ENCODE results near the gene SLC25A2. TPM values are rescaled to one million over a fixed set of nuclear protein-coding genes. Genes with fewer than 3 reads are reported as not detected.
"Not testable (repeated sequence)": the region's sequence is repeated elsewhere in the genome, so short reads cannot be mapped to it uniquely, and the experiment has no call there.

Gene SLC25A2
- total and polyA plus RNA-seq, 4 experiments from 2014 or later: 0.38 to 0.91 TPM; not detected in 2

DNA sequence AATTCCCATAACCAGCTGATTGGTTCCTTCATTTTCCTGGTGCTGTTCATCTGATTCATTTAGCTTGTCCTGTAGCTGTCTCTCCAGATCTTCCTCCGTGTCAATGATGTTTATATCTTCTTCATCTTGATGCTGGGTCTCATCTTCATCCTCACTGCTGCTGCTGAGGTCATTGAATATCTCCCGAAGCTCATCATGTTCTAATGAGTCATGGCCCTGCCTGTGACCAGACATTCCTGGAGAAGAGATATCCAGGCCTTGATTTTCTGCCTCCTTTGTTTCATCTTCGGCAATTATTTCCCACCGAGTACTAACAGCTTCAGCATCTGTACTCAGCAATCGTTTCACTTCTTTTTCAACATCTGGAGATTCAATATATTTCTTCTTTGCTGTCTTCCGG is 15.4 kb upstream of the SLC25A2 start:
- POLR2A ChIA-PET (ENCODE audit: partially characterized antibody): interaction anchor here (0.9 to 2.6 kb wide), 2 partner anchors 94 to 193 kb away, joined by 3 to 10 read pairs; partner anchors contain the start of gene PCDHGA10
- H3K36me3 Mint-ChIP-seq: peaks cover 51 to 53% of the 10 kb centered on the region in 2 donors

DNA sequence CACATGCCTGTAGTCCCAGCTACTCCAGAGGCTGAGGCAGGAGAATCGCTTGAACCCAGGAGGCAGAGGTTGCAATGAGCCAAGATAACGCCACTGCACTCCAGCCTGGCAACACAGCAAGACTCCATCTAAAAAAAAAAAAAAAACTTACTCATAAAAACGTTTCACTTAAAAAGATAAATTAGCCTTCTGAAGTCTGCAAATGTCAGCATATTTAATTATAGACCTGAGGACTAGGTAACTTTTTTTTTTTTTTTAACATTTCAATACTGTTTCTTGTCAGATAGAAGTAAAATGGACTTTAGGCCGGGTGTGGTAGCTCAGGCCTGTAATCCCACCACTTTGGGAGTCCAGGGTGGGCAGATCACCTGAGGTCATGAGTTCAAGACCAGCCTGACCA is 13.1 kb upstream of the SLC25A2 start:
- DNase-seq; H3K4me3 ChIP-seq (ENCODE audit: low read length in 2 of 2); intact Hi-C loops (cut with micrococcal nuclease); H3K27me3 Mint-ChIP-seq; H3K4me3 Mint-ChIP-seq; H3K27ac Mint-ChIP-seq; H3K27me3 ChIP-seq (ENCODE audit: insufficient read depth, low read length); H3K27ac ChIP-seq (ENCODE audit: low read depth, low read length); POLR2A ChIA-PET (ENCODE audit: partially characterized antibody): not testable (repeated sequence)
- H3K9me3 Mint-ChIP-seq: peaks cover 14 to 97% (median 90%) of the 10 kb centered on the region in 8 donors
- H3K4me1 ChIP-seq (ENCODE audit: insufficient read depth, low read length): peaks cover 15% of the 10 kb centered on the region
- CTCF ChIA-PET (ENCODE audit: partially characterized antibody): interaction anchor here (0.7 to 4.8 kb wide), 3 partner anchors 10 to 273 kb away, joined by 3 to 24 read pairs (median 5); no protein-coding TSS in a partner anchor
- peaks cover 21 to 32% (median 28%) of the 10 kb centered on the region in 4 donors for H3K4me1 Mint-ChIP-seq
- peaks cover 19% of the 10 kb centered on the region for H3K36me3 ChIP-seq (ENCODE audit: insufficient read depth, low read length)
- peaks cover 67 to 68% of the 10 kb centered on the region in 2 donors for H3K36me3 Mint-ChIP-seq
- peaks cover 21 to 44% of the 10 kb centered on the region in 2 donors for H3K9me3 ChIP-seq (ENCODE audit: control insufficient read depth in 1 of 2, low read length in 2 of 2)

More for the DNA sequence above, 15.4 kb upstream of the SLC25A2 start:
- H3K4me1 ChIP-seq (ENCODE audit: insufficient read depth, low read length): peaks cover 15% of the 10 kb centered on the region
- no peak for DNase-seq
- peak overlapping the region; percentile 54 to 77 for H3K4me3 ChIP-seq (ENCODE audit: low read length in 2 of 2)
- no peaks in the 10 kb centered on the region for H3K27me3 Mint-ChIP-seq
- H3K27me3 ChIP-seq (ENCODE audit: insufficient read depth, low read length): no peaks in the 10 kb centered on the region
- no peak overlapping the region for H3K27ac ChIP-seq (ENCODE audit: low read depth, low read length)
- intact Hi-C loops (cut with micrococcal nuclease): no loop called here
- peaks cover 19% of the 10 kb centered on the region for H3K36me3 ChIP-seq (ENCODE audit: insufficient read depth, low read length)
- peaks cover 14 to 87% (median 77%) of the 10 kb centered on the region in 8 donors for H3K9me3 Mint-ChIP-seq
- peaks cover 21 to 40% of the 10 kb centered on the region in 2 donors for H3K9me3 ChIP-seq (ENCODE audit: control insufficient read depth in 1 of 2, low read length in 2 of 2)
- CTCF ChIA-PET (ENCODE audit: partially characterized antibody): interaction anchor here (1.0 to 4.8 kb wide), 9 partner anchors 11 to 245 kb away, joined by 3 to 38 read pairs (median 6); partner anchors contain the start of gene PCDHGA1
- H3K4me1 Mint-ChIP-seq: peaks cover 21 to 32% (median 28%) of the 10 kb centered on the region in 4 donors
- peak overlapping the region in 6 of 8 donors; percentile 92 to 99 (median 98) for H3K4me3 Mint-ChIP-seq
- peak overlapping the region in 4 of 7 donors; percentile 15 to 93 (median 88) for H3K27ac Mint-ChIP-seq

DNA sequence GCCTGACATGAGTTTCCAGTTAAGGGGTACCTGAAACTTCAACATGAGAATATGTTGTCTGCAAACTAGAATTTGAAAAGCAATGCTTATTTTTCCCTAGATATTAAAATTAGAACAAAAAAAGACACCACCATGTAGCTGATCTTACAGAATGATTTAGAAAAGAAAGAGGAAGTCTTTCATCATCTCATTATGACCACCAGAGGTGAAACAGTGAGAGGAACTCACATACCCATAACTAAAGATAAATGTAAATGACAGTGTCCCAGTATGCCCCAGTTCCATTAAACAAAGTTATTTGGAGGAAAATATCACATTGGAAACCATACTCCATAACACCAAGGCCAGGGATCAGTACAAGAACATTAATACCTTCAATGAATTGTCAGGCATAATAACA is 9.9 kb upstream of the SLC25A2 start:
- intact Hi-C loops (cut with micrococcal nuclease): no loop called here
- Mint-ChIP-seq H3K4me3 (no peak overlapping the region), H3K36me3 (peaks cover 56 to 60% of the 10 kb centered on the region in 2 donors), H3K4me1 (peaks cover 3 to 11% (median 7%) of the 10 kb centered on the region in 4 donors), H3K9me3 (peaks cover 9 to 97% (median 90%) of the 10 kb centered on the region in 8 donors), H3K27me3 (no peaks in the 10 kb centered on the region), H3K27ac (no peak overlapping the region)
- H3K27ac ChIP-seq (ENCODE audit: low read depth, low read length): no peak overlapping the region
- H3K9me3 ChIP-seq (ENCODE audit: control insufficient read depth in 1 of 2, low read length in 2 of 2): peaks cover 8 to 44% of the 10 kb centered on the region in 2 donors
- ChIA-PET CTCF (ENCODE audit: partially characterized antibody) (no interaction called here), POLR2A (ENCODE audit: partially characterized antibody) (no interaction called here)
- H3K4me3 ChIP-seq (ENCODE audit: low read length in 2 of 2): no peak overlapping the region
- H3K4me1 ChIP-seq (ENCODE audit: insufficient read depth, low read length): no peaks in the 10 kb centered on the region
- no peaks in the 10 kb centered on the region for H3K27me3 ChIP-seq (ENCODE audit: insufficient read depth, low read length)
- DNase-seq: no peak
- peaks cover 7% of the 10 kb centered on the region for H3K36me3 ChIP-seq (ENCODE audit: insufficient read depth, low read length)

DNA sequence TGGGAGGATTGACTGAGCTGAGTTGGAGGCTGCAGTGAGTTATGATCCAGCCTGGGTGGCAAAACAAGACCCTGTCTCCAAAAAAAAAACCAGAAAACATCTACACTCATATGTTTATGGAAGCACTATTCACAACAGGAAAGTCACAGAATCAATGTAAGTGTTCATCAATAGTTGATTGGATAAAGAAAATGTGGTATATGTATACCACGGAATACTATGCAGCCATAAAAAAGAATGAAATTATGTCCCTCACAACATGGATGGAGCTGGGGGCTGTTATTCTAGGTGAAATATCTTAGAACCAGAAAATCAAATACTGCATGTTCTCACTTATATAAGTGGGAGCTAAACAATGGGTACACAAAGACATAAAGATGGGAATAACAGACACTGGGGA is 2.8 kb upstream of the SLC25A2 start:
- Histone ChIP-seq H3K27me3 (ENCODE audit: insufficient read depth, low read length) (no peaks in the 10 kb centered on the region), H3K4me1 (ENCODE audit: insufficient read depth, low read length) (no peaks in the 10 kb centered on the region), H3K4me3 (ENCODE audit: low read length in 2 of 2) (no peak overlapping the region), H3K27ac (ENCODE audit: low read depth, low read length) (no peak overlapping the region), H3K9me3 (ENCODE audit: control insufficient read depth in 1 of 2, low read length in 2 of 2) (peaks cover 0 to 38% of the 10 kb centered on the region in 2 donors), H3K36me3 (ENCODE audit: insufficient read depth, low read length) (no peaks in the 10 kb centered on the region)
- no peaks in the 10 kb centered on the region for H3K27me3 Mint-ChIP-seq
- DNase-seq: no peak
- H3K9me3 Mint-ChIP-seq: peaks cover 0 to 94% (median 82%) of the 10 kb centered on the region in 8 donors
- peaks cover 41 to 53% of the 10 kb centered on the region in 2 donors for H3K36me3 Mint-ChIP-seq
- CTCF ChIA-PET (ENCODE audit: partially characterized antibody): interaction anchor here (1.3 kb wide), 1 partner anchor 13 kb away, joined by 4 read pairs; the partner anchor contains the start of gene TAF7
- no peak overlapping the region for H3K27ac Mint-ChIP-seq
- H3K4me3 Mint-ChIP-seq: no peak overlapping the region
- H3K4me1 Mint-ChIP-seq: no peaks in the 10 kb centered on the region
- POLR2A ChIA-PET (ENCODE audit: partially characterized antibody): no interaction called here
- intact Hi-C loops (cut with micrococcal nuclease): no loop called here

DNA sequence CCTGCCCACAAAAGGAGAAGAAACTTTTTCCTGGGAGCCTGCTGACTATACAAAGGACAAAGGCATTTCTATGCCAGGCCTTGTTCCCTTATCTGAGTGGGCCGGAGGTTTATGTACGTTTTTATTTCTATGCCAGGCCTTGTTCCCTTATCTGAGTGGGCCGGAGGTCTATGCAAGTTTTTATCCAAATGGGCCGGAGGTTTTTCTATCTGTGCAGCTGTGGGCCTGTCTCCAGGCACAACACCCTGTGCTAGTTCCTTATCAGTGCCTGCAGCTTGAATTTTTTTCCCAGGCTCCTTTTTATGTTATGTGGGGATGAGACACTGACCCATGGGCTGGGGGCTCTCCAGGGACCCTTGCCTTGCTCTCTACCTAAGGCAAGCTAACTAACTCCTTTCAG is 5.5 kb downstream of the SLC25A2 start:
- no peak overlapping the region for H3K4me3 Mint-ChIP-seq
- Histone ChIP-seq H3K36me3 (ENCODE audit: insufficient read depth, low read length) (no peaks in the 10 kb centered on the region), H3K4me3 (ENCODE audit: low read length in 2 of 2) (no peak overlapping the region), H3K4me1 (ENCODE audit: insufficient read depth, low read length) (no peaks in the 10 kb centered on the region), H3K27me3 (ENCODE audit: insufficient read depth, low read length) (no peaks in the 10 kb centered on the region), H3K27ac (ENCODE audit: low read depth, low read length) (no peak overlapping the region), H3K9me3 (ENCODE audit: control insufficient read depth in 1 of 2, low read length in 2 of 2) (peaks cover 7 to 11% of the 10 kb centered on the region in 2 donors)
- H3K4me1 Mint-ChIP-seq: no peaks in the 10 kb centered on the region
- H3K9me3 Mint-ChIP-seq: peaks cover 2 to 98% (median 85%) of the 10 kb centered on the region in 8 donors
- peaks cover 45 to 52% of the 10 kb centered on the region in 2 donors for H3K36me3 Mint-ChIP-seq
- intact Hi-C loops (cut with micrococcal nuclease): no loop called here
- no peak for DNase-seq
- H3K27ac Mint-ChIP-seq: no peak overlapping the region
- CTCF ChIA-PET (ENCODE audit: partially characterized antibody): no interaction called here
- H3K27me3 Mint-ChIP-seq: no peaks in the 10 kb centered on the region
- POLR2A ChIA-PET (ENCODE audit: partially characterized antibody): no interaction called here

DNA sequence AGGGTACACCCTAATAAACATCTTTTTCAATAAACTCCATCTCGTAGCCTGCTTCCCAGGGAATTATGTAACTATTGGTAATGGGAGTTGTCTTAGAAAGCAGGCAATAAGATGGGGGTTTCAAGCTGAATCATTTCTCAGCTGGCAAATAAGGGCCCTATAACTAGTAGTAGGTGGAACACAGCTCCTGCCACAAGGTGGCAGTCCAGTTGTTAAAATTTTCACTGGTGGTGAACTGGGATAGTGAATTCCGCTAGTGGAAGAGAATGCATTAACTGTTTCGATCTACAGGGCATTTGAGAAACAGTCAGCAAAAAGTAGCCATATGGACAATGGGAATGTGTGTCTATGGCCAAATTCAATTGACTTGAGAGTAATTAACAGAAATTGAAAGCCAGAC is 30.9 kb downstream of the SLC25A2 start:
- H3K36me3 ChIP-seq (ENCODE audit: insufficient read depth, low read length): no peaks in the 10 kb centered on the region
- Mint-ChIP-seq H3K27me3 (no peaks in the 10 kb centered on the region), H3K27ac (no peak overlapping the region), H3K4me3 (peak overlapping the region in 1 of 8 donors; percentile 21), H3K4me1 (no peaks in the 10 kb centered on the region), H3K36me3 (peaks cover 25 to 32% of the 10 kb centered on the region in 2 donors), H3K9me3 (peaks cover 2 to 95% (median 85%) of the 10 kb centered on the region in 8 donors)
- intact Hi-C loops (cut with micrococcal nuclease): no loop called here
- H3K9me3 ChIP-seq (ENCODE audit: control insufficient read depth in 1 of 2, low read length in 2 of 2): peaks cover 0 to 36% of the 10 kb centered on the region in 2 donors
- H3K27me3 ChIP-seq (ENCODE audit: insufficient read depth, low read length): no peaks in the 10 kb centered on the region
- CTCF ChIA-PET (ENCODE audit: partially characterized antibody): no interaction called here
- no peaks in the 10 kb centered on the region for H3K4me1 ChIP-seq (ENCODE audit: insufficient read depth, low read length)
- POLR2A ChIA-PET (ENCODE audit: partially characterized antibody): no interaction called here
- no peak for DNase-seq
- no peak overlapping the region for H3K27ac ChIP-seq (ENCODE audit: low read depth, low read length)
- no peak overlapping the region for H3K4me3 ChIP-seq (ENCODE audit: low read length in 2 of 2)

DNA sequence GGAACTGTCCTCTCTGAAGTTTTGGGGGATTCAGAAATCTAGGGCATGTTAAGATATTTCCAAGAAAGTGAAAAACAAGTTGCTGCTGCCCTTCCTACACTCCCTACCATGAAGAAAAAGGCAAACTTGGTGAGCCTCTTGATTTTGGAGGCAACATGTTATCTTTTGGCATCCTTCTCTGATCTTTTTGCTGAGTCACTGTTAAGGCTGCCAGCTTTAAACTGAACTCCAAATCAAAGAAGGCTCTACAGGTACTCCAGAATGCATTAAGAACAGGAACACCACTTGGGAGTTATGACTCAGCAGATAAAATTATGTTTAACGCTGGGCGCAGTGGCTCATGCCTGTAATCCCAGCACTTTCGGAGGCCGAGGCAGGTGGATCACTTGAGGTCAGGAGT is 34.7 kb downstream of the SLC25A2 start:
- CTCF ChIA-PET (ENCODE audit: partially characterized antibody): no interaction called here
- intact Hi-C loops (cut with micrococcal nuclease): no loop called here
- H3K27me3 Mint-ChIP-seq: no peaks in the 10 kb centered on the region
- no peak for DNase-seq
- Histone ChIP-seq H3K36me3 (ENCODE audit: insufficient read depth, low read length) (no peaks in the 10 kb centered on the region), H3K27me3 (ENCODE audit: insufficient read depth, low read length) (no peaks in the 10 kb centered on the region), H3K27ac (ENCODE audit: low read depth, low read length) (no peak overlapping the region), H3K4me3 (ENCODE audit: low read length in 2 of 2) (no peak overlapping the region), H3K9me3 (ENCODE audit: control insufficient read depth in 1 of 2, low read length in 2 of 2) (peaks cover 5 to 58% of the 10 kb centered on the region in 2 donors), H3K4me1 (ENCODE audit: insufficient read depth, low read length) (no peaks in the 10 kb centered on the region)
- POLR2A ChIA-PET (ENCODE audit: partially characterized antibody): no interaction called here
- H3K9me3 Mint-ChIP-seq: peaks cover 2 to 98% (median 86%) of the 10 kb centered on the region in 8 donors
- H3K4me1 Mint-ChIP-seq: no peaks in the 10 kb centered on the region
- H3K36me3 Mint-ChIP-seq: peaks cover 31 to 44% of the 10 kb centered on the region in 2 donors
- no peak overlapping the region for H3K27ac Mint-ChIP-seq
- no peak overlapping the region for H3K4me3 Mint-ChIP-seq

Data from CD4-positive, alpha-beta memory T cell (primary cell).